NCI-H510A (cell line): ENCODE results near the gene MINDY1.

Experiments used
- DNase-seq: peaks from one replicate; lab custom pipeline; 2025; lab: John Stamatoyannopoulos, UW

Gene MINDY1

GRCh38 chr1:150985179-150985825 lies 21.4 kb downstream of the MINDY1 start:
- DNase-seq: no peak

GRCh38 chr1:150981805-150982712 lies 24.6 kb downstream of the MINDY1 start, which contains the start of gene ANXA9:
TSS of gene ANXA9 (plus strand) at chr1:150982292. CDS start at chr1:150983106, 814 bp downstream.
- peak; percentile 44 for DNase-seq

DNA sequence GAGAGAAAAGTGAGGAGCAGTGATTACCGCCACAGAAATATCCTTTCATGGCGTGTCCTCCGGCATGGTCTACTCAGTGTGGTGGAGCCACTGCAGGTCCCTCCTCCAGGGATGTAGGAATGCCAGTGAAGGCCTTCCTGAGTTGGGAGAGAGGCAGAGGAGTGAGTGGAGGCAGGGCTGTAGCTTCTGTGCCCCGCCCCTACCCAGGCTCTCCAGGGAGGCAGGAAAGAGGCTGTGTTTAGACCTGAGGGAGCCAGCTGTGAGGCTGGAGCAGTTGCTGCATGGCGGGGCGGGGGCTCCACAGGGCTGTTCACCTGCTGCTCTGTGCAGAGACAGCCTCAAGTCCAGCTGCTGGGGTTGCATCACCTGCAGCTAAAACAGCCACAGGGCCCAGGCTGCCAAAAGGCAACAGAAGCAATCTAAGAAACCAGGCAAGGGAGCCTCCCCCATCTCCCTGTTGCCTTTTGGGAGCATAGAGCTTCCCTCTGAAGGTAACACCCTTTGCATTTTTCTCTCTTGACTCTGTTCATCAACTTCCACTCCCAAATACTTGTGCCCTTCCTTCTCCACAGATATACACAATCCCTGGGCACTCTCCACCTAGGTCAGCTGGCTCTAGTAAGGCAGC lies 25.4 kb downstream of the MINDY1 start:
- peak; percentile 95 for DNase-seq

DNA sequence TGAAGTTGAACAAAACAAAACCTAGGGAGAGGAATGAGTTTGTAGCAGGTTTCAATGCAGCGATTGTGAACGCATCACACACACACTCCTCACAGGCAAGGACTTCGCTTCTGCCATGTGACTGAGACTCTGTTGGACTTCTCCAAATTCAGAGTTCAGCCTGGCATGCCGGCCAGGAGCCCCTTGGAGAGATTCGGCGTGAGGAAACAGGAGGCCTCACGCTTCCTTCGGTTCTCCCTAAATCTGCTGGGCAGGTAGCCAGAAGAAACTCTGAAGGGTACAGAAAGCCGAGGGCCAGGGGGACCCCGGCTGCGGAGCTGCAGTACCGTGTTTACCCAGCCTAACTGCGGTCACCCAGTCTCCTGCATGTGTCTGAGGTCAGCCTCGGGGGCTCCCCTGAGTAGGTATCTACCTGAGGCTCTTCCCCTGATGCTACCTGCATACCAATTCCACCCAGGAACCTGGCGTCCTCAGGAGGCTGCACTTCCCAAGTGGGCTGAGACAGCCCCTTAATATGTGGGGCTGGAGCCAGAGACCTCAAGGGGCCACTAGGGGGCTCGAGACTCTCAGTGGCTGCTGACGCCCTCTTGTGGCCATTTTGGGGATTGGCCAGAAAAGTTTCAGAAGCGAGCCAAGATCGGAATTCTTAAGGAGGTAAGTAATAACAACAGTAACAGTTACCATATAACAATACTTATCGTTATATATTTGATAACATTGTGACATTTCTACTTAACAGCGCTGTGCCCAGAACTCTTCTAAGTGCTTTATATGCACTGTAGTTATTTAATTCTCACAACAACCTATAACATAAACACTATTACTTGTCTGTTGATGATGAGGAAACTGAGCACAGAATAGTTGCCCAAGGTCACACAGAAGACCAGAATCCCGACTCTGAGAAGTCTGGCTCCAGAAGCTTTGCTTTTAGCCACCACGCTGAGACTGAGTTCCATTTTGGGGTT lies 27.3 kb downstream of the MINDY1 start:
- DNase-seq: peak; percentile 60

DNA sequence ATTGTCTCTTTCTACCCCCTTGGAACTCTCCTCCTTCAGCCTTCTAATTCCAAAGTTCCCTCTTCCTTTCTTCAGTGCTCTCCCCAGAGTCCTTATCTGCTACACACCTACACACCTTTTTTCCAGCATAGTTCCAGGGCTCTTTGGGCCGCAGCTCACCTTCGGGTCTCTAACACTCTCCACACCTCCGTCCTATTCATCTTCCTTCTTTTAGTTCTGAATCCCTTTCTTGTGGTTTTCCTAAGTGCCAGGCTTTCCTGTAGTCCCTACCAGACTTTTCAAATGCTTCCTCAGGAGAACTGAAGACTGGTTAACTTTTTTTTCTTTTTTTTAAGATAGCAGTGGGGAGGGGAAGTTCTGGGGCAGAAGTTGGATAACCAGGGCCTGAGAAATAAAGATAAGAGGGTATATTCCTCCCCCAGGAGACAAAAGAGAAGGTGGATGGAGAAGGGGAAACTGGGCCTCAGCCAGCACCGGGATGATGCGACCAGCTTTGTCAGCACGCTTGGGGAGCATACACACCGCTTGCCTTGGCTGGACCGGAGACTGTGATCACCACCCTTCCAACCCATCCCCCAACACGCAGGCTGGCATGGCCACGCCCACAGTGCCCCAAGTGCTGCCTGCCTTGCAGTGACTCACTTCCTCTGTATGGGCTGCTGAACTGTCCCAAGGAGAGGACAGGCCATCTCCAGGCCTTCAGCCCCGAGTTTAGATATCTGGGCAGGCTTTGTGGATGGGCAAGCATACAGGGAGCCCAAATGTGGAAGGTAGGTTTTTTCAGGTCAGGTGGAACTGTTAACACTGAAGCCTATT lies 29.6 kb downstream of the MINDY1 start:
- peak; percentile 82 for DNase-seq

DNA sequence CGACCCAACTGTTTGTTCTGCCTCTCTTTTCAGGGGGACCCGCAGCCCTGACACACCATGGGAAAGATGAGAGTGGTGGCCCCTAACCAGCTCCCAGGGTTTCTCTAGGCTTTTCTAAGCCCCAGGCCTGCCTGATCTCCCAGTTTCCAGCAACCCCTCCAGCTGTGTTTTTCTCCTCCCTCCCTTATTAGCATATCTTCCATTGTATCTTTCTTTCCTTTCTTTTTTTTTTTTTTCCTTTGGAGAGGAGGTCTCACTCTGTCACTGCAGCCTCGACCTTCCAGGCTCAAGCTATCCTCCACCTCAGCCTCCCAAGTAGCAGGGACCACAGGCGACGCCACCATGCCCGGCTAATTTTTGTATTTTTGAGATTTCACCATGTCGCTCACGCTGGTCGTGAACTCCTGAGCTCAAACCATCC lies 30.3 kb downstream of the MINDY1 start:
- DNase-seq: no peak

DNA sequence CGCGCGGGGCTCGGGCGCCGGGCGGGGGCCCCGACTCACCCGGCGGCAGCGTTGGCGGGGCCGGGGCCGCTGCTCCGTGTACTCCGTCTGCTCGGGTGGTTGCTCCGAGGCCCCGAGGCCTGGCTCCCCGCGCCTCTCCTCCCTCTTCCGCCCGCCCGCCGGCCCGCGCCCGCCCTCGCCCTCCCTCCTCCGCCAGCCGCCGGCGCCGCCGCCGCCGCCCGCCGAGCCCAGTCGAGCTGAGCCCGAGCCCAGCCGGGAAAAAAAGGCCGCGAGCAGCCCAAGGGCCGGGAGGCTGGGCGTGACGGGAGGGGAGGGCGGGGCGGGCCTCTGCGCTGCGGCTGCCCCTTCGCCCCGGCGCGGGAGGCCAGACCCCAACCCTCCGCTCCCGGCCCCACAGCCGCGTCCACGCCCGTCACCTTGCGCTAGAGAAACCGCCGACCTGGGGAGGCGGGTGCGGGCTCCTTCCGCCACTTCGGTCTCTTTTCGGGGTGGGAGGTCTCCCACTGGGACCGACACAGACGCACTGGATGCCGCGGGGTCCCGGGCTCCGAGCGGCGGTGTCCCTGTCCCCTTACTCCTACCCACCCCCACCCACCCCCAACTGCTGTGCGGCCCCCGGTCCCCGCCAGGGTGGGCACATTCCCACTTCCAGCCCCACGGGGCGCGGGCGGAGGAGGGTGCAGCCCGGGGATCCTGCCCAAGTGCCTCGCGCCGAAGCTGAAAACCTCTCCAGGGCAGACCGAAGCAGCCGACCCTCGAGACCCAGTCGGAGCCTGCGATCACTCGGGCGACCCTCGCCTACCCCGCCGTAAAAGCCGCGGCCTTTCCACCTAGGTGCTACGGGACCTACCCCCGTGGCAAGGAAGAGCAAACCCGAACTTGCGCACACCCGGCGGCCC lies 31.9 kb downstream of the MINDY1 start, which contains the start of gene CERS2:
Gene CERS2, minus strand, starts transcription at position 256 of the 899 bp plus-strand sequence. CDS start 5,745 bp downstream, outside the sequence.
- peak; percentile 68 for DNase-seq

GRCh38 chr1:150973836-150974579 lies 32.7 kb downstream of the MINDY1 start:
- DNase-seq: no peak

GRCh38 chr1:150973258-150973835 lies 33.4 kb downstream of the MINDY1 start:
- no peak for DNase-seq

DNA sequence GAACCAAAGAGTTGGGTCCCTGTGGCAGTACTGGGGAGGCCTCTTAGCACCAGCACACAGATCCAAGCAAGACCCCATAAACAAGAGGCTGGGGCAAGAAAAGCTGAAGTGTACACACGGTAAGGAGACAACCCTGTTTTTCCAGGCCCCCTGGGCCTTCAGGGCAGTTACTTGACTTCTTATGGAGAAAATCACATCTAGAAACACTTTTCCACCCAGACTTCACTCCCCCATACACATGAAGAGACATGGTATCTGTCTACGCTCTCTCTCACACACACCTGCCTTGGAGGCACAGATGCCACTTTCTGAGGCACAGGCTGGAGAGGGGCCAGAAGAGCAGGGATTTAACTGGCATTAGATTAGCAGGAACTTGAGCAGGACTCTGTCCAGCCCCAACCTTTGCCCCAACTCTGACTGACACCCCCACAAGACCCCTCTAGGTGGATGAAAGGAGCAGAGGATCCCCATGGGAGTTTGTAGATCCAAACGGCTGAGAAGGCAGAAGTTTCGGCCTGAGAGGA lies 34.2 kb downstream of the MINDY1 start:
- DNase-seq: no peak

GRCh38 chr1:150971583-150972416 lies 34.9 kb downstream of the MINDY1 start:
- DNase-seq: no peak

DNA sequence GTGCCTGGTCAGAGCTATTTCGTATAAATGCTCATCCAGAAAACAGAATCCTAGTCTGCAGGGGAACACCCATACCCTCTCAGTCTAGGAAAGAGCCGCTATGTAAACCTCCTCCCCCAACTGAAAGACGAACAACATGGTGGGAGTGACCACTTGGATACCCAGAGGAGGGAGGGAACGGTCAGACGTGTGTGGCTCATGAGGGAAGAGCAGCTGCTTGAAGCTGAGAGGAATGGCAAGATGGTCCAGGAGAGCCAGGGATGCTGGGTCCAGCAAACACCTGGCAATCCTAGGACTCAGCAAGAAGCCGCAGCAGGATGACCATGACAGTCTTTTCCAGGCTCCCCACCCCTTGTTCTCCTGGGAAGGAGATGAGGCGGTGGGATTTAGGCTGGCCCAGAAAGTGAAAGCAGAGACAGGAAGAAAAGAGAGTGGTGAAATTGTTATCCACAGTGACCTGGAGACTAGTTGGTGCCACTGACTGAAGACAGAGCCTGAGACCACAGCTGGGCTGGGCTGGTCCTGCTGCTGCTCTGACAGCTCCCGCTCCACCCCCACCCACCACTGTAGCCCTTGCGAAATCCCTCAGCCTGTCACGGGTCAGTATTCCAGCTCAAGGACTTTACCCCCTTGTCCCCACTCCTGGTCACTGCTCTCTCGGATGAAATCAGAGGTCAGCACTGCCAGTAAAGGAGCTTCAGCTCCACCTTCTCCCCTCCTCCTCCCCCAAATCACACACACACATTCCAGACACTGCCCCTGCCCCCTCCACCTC lies 35.7 kb downstream of the MINDY1 start:
- no peak for DNase-seq

- no peak for DNase-seq
Measured at GRCh38 chr1:150969626-150970025, 37.1 kb downstream of the MINDY1 start.

DNA sequence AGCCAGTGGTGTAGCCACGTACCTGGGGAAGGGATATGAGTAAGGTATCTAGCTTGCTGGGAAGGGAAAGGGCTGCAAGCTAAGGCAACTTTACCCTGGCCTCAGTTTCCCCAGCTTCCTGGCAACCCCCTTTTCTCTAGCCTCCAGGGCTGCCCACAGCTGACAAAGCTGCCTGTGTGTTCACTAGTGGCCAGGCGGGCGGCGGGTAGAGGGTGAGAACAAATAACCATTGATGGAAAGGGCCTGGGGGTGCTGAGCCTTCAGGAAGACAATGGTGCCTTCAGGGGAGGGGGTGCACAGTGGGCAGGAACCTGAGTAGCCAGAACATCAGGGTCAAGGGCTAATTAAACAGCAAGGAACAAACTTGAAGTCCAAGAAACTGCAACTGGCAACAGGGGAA lies 38.2 kb downstream of the MINDY1 start:
- no peak for DNase-seq

- DNase-seq: no peak
Measured at GRCh38 chr1:150967936-150968335, 38.8 kb downstream of the MINDY1 start.

DNA sequence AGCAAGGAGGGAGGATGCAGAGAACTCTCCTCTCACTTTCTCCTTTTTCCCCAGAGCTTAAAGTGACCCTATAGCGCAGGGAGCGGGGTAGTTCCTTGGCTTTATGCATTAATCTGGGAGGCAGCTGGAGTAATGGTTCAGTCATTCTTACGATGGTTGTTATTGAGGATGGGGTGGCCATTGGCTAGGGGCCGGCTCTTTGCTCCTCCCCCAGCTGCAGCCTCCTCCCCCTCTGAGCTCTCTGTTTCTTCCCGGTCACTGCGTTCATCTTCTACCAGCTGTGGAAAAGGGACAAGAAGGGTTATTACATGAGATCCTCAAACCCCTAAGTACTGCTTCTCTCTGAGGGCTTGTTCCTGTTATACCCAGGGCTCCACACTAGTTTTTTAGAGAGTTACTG lies 40.7 kb downstream of the MINDY1 start:
- DNase-seq: no peak
